Measurements from ENCODE around the gene TOLLIP.
A peak's percentile ranks its signal among the peaks of the same experiment; 100 is the strongest.
"Not testable (repeated sequence)": the region's sequence is repeated elsewhere in the genome, so short reads cannot be mapped to it uniquely, and the experiment has no call there.

Gene TOLLIP

GRCh38 chr11:1281974-1282365 lies 27.5 kb downstream of the TOLLIP start:
- no peak for DNase-seq (ENCODE audit: low spot score)

- DNase-seq (ENCODE audit: low spot score): no peak
Observed at GRCh38 chr11:1281326-1281973, 28.0 kb downstream of the TOLLIP start.

GRCh38 chr11:1280116-1281035 lies 29.1 kb downstream of the TOLLIP start:
- no peak for DNase-seq (ENCODE audit: low spot score)

GRCh38 chr11:1279674-1280055 lies 29.8 kb downstream of the TOLLIP start:
- no peak for DNase-seq (ENCODE audit: low spot score)

GRCh38 chr11:1278766-1279673 lies 30.4 kb downstream of the TOLLIP start:
- DNase-seq (ENCODE audit: low spot score): no peak

GRCh38 chr11:1277936-1278512 lies 31.4 kb downstream of the TOLLIP start:
- no peak for DNase-seq (ENCODE audit: low spot score)

- no peak for DNase-seq (ENCODE audit: low spot score)
Observed at GRCh38 chr11:1276866-1277615, 32.4 kb downstream of the TOLLIP start.

- DNase-seq (ENCODE audit: low spot score): no peak
Observed at GRCh38 chr11:1276041-1276790, 33.2 kb downstream of the TOLLIP start.

GRCh38 chr11:1275021-1275420 lies 34.4 kb downstream of the TOLLIP start:
- no peak for DNase-seq (ENCODE audit: low spot score)

- no peak for DNase-seq (ENCODE audit: low spot score)
Observed at GRCh38 chr11:1274501-1274900, 34.9 kb downstream of the TOLLIP start.

- DNase-seq (ENCODE audit: low spot score): no peak
Observed at GRCh38 chr11:1272531-1272930, 36.9 kb downstream of the TOLLIP start.

- no peak for DNase-seq (ENCODE audit: low spot score)
Observed at GRCh38 chr11:1271927-1272326, 37.5 kb downstream of the TOLLIP start.

- no peak for DNase-seq (ENCODE audit: low spot score)
Observed at GRCh38 chr11:1271406-1271805, 38.0 kb downstream of the TOLLIP start.

GRCh38 chr11:1271002-1271401 lies 38.4 kb downstream of the TOLLIP start:
- no peak for DNase-seq (ENCODE audit: low spot score)

GRCh38 chr11:1270476-1270875 lies 39.0 kb downstream of the TOLLIP start:
- DNase-seq (ENCODE audit: low spot score): no peak

- DNase-seq (ENCODE audit: low spot score): no peak
Observed at GRCh38 chr11:1269957-1270356, 39.5 kb downstream of the TOLLIP start.

GRCh38 chr11:1267441-1268100 lies 41.9 kb downstream of the TOLLIP start:
- peak; percentile 64 for DNase-seq (ENCODE audit: low spot score)

- not testable (repeated sequence) for DNase-seq (ENCODE audit: low spot score)
Observed at GRCh38 chr11:1266976-1267375, 42.5 kb downstream of the TOLLIP start.

- DNase-seq (ENCODE audit: low spot score): not testable (repeated sequence)
Observed at GRCh38 chr11:1265480-1265879, 44.0 kb downstream of the TOLLIP start.

GRCh38 chr11:1264444-1264843 lies 45.0 kb downstream of the TOLLIP start:
- peak; percentile 62 for DNase-seq (ENCODE audit: low spot score)
